GM12878 (cell line): Measurements from ENCODE around the gene PHLDA2. TPM values are rescaled to one million over a fixed set of nuclear protein-coding genes. Genes with fewer than 3 reads are reported as not detected.

Experiments
- ATAC-seq: fragments of 200-7000 bp; cut with Tn5 transposase; 3 replicates; pipeline ENCODE4 v1.9.1; 2020; ENCODE audit warnings: mild to moderate bottlenecking, moderate library complexity
- BruUV-seq: library from RNA; stranded (reverse); fragments of 400-500 nt; replicated peaks from 2 replicates; lab custom pipeline; 2021; lab: Mats Ljungman, UMichigan
- CTCF ChIA-PET: fragments of 300-600 bp; sonication (Branson Sonifier 250); formaldehyde crosslinking; extraction: SDS; loops from one replicate; lab custom pipeline; 2021; ENCODE audit warnings: inconsistent platforms; lab: Yijun Ruan, JAX
- POLR2A ChIA-PET: fragments of 350-600 bp; formaldehyde crosslinking; extraction: SDS; loops from one replicate; lab custom pipeline; 2021; ENCODE audit warnings: inconsistent platforms; lab: Charles Lee
- RAD21 ChIA-PET: fragments of 300-600 bp; sonication (Branson Sonifier 250); formaldehyde crosslinking; loops from one replicate; lab custom pipeline; 2023; ENCODE audit warnings: antibody characterized with exemption; ENCODE audit not compliant: unreplicated experiment; lab: Charles Lee
- SMC1A ChIA-PET: fragments of 300-600 bp; sonication (Branson Sonifier 250); formaldehyde crosslinking; loops from one replicate; lab custom pipeline; 2023; ENCODE audit not compliant: unreplicated experiment, uncharacterized antibody; lab: Charles Lee
- DNase-seq: peaks from one replicate; pipeline ENCODE4 v3.0.0-alpha.2; 2011; ENCODE audit warnings: low read depth, low spot score
- FAIRE-seq: peaks from 3 replicates; lab custom pipeline; 2011; peaks lifted over from hg19 to GRCh38; lab: Jason Lieb, UNC
- H2AFZ ChIP-seq: 2 replicates; pipeline ENCODE4 v1.6.0; 2011; ENCODE audit warnings: low read depth, low read length, control low read depth; ENCODE audit not compliant: control insufficient read depth
- H3K27ac ChIP-seq: 2 replicates; pipeline ENCODE4 v1.5.1; 2011; ENCODE audit warnings: control low read depth; ENCODE audit not compliant: control insufficient read depth, insufficient read depth
- H3K27me3 ChIP-seq, 2 experiments: replicated peaks in 1 of 2; 2 replicates each; pipeline versions ENCODE4 v1.6.0 to v1.6.1; 2011; ENCODE audit warnings: low read length in 1 of 2; ENCODE audit not compliant: control insufficient read depth in 2 of 2, insufficient read depth in 2 of 2
- H3K36me3 ChIP-seq, 2 experiments: 2 replicates each; pipeline ENCODE4 v1.5.1; 2011; ENCODE audit warnings: low read length in 1 of 2; ENCODE audit not compliant: control insufficient read depth in 2 of 2, insufficient read depth in 2 of 2
- H3K4me1 ChIP-seq: 2 replicates; pipeline ENCODE4 v1.6.1; 2011; ENCODE audit warnings: mild to moderate bottlenecking, low read length, moderate library complexity, mixed read lengths; ENCODE audit not compliant: control insufficient read depth, insufficient read depth
- H3K4me2 ChIP-seq: 2 replicates; pipeline ENCODE4 v1.6.0; 2011; ENCODE audit warnings: control low read depth; ENCODE audit not compliant: control insufficient read depth, insufficient read depth
- H3K4me3 ChIP-seq: fragments of 200-600 bp; sonication (generic); 2 replicates; pipeline ENCODE4 v1.5.1; 2016
- H3K79me2 ChIP-seq: 2 replicates; pipeline ENCODE4 v1.6.0; 2011; ENCODE audit warnings: low read length; ENCODE audit not compliant: control insufficient read depth, insufficient read depth
- H3K9ac ChIP-seq: 2 replicates; pipeline ENCODE4 v1.8.0; 2011; ENCODE audit warnings: low read length, control low read depth, mixed read lengths; ENCODE audit not compliant: control insufficient read depth, insufficient read depth
- H3K9me3 ChIP-seq: replicated peaks from 3 replicates; pipeline ENCODE4 v1.5.1; 2011; ENCODE audit warnings: mild to moderate bottlenecking, low read length; ENCODE audit not compliant: control insufficient read depth, insufficient read depth
- H4K20me1 ChIP-seq: 2 replicates; pipeline ENCODE4 v1.6.0; 2011; ENCODE audit not compliant: control insufficient read depth, insufficient read depth
- CBX3 ChIP-seq: fragments of 200-600 bp; sonication (generic); IDR thresholded peaks from 2 replicates; pipeline ENCODE4 v1.6.1; 2016; ENCODE audit warnings: low read depth, borderline replicate concordance
- CUX1 ChIP-seq: IDR thresholded peaks from 2 replicates; pipeline ENCODE4 v1.6.1; 2012; ENCODE audit warnings: improper control_type of control experiment, low read depth, low read length; ENCODE audit not compliant: insufficient replicate concordance
- GABPA ChIP-seq: IDR thresholded peaks from 2 replicates; pipeline ENCODE4 v1.6.1; 2014; ENCODE audit warnings: antibody characterized with exemption, low read depth, mild to moderate bottlenecking, inconsistent platforms
- MLLT1 ChIP-seq: fragments of 450-650 bp; IDR thresholded peaks from 2 replicates; pipeline ENCODE4 v1.6.1; 2016; ENCODE audit warnings: mild to moderate bottlenecking
- REST ChIP-seq: IDR thresholded peaks from 2 replicates; pipeline ENCODE4 v1.6.1; 2012; ENCODE audit warnings: mild to moderate bottlenecking, low read depth, low read length
- SPI1 ChIP-seq: IDR thresholded peaks from 2 replicates; pipeline ENCODE4 v1.6.1; 2011; ENCODE audit warnings: low read depth, mild to moderate bottlenecking, low read length, moderate library complexity, borderline replicate concordance; ENCODE audit not compliant: insufficient read depth
- USF2 ChIP-seq: IDR thresholded peaks from 2 replicates; pipeline ENCODE4 v1.6.1; 2011; ENCODE audit warnings: low read depth, low read length, improper control_type of control experiment, borderline replicate concordance
- ZNF622 ChIP-seq: fragments of 450-650 bp; IDR thresholded peaks from 2 replicates; pipeline ENCODE4 v1.6.1; 2017; ENCODE audit warnings: mild to moderate bottlenecking, inconsistent platforms
- WGBS: methylation state at CpG from one replicate; pipeline ENCODE4 v1.1.6; 2016; ENCODE audit warnings: low lambda C conversion rate; ENCODE audit not compliant: insufficient replicate concordance, insufficient coverage; ENCODE audit errors: missing lambda C conversion rate; 5-methylcytosine and 5-hydroxymethylcytosine counted together
- in situ Hi-C: fragments of 300-500 bp; cut with MboI; formaldehyde crosslinking; loops from 9 replicates; pipeline ENCODE4 v1.14.3; 2018; ENCODE audit warnings: mixed read lengths
- intact Hi-C: fragments of 100-400 bp; cut with micrococcal nuclease; formaldehyde crosslinking; loops from one replicate; pipeline ENCODE4 v1.14.2; 2022; ENCODE audit not compliant: unreplicated experiment
- polyA plus RNA-seq, 11 experiments: library from polyadenylated mRNA; depleted of rRNA in 4 of 11; unstranded in 6 of 11; stranded (reverse) in 5 of 11; fragments of >200 nt; fragmentation: Nextera tagmentation in 4 of 11; fragmentation: Illumina TruSeq in 1 of 11; extraction: Ambion mirVana in 4 of 11; extraction: Trizol in 1 of 11; gene quantifications; 1 replicate in 1 of 11; 2 replicates in 10 of 11; pipeline versions ENCODE4 v1.2.1 to v1.2.3, GENCODE V29; 2011 to 2016; ENCODE audit warnings: inconsistent platforms in 2 of 11, missing spikeins in 2 of 11, low read depth in 1 of 11
- total RNA-seq, 4 experiments: library from RNA; depleted of rRNA in 3 of 4; stranded (reverse); fragments of >200 nt in 3 of 4; fragmentation: Illumina TruSeq in 1 of 4; extraction: Trizol in 1 of 4; gene quantifications; 2 replicates each; pipeline versions ENCODE4 v1.2.1 to v1.2.3, GENCODE V29; 2013 to 2021
- TF ChIP-seq, protein P1 (sequence below): fragments of 450-650 bp; IDR thresholded peaks from 2 replicates; pipeline ENCODE4 v1.6.1; 2017; ENCODE audit warnings: borderline replicate concordance

PHLDA2 gene
- total and polyA plus RNA-seq, 10 of the 15 experiments (the other 5 are each of a cell fraction or from before 2014, with no cell fraction given), result 0.15 to 0.49 (median 0.16) TPM; not detected in 7

- FAIRE-seq, result no peak
- ChIA-PET POLR2A (no interaction called here), RAD21 (interaction anchor here (1.7 to 2.0 kb wide), 2 partner anchors 79 to 156 kb away, joined by 5 to 7 read pairs; no protein-coding TSS in a partner anchor), SMC1A (no interaction called here), CTCF (interaction anchor here (1.3 to 2.0 kb wide), 3 partner anchors 14 to 157 kb away, joined by 3 to 5 read pairs (median 4); no protein-coding TSS in a partner anchor)
- H3K9me3 ChIP-seq, result peaks cover 7% of the 10 kb centered on the region; the same call in 2 of the 3 replicates
- H3K9ac ChIP-seq, result no peak overlapping the region
- H4K20me1 ChIP-seq, result no peaks in the 10 kb centered on the region
- H2AFZ ChIP-seq, result no peak overlapping the region
- intact Hi-C loops, result loop anchor here (10.0 kb wide), 1 partner anchor 160 kb away; no protein-coding TSS in a partner anchor
- in situ Hi-C loops, result no loop called here
- H3K79me2 ChIP-seq, result no peaks in the 10 kb centered on the region
- peaks cover 0 to 3% of the 10 kb centered on the region in 2 experiments; a peak in 3 of 4 replicates for H3K27me3 ChIP-seq
- DNase-seq, result no peak
- 46% methylated on average over 14 of the region's 14 CpGs for WGBS
- BruUV-seq, result no TSS peak
- ATAC-seq, result no peak
- H3K4me2 ChIP-seq, result no peak overlapping the region
- no peaks in the 10 kb centered on the region for H3K36me3 ChIP-seq
- H3K27ac ChIP-seq, result no peak overlapping the region
- H3K4me3 ChIP-seq, result no peak overlapping the region
- peaks cover 17% of the 10 kb centered on the region for H3K4me1 ChIP-seq
- TF ChIP-seq GABPA (no peak), USF2 (no peak), REST (no peak), MLLT1 (no peak), SPI1 (no peak), CBX3 (no peak), ZNF622 (no peak), CUX1 (no peak)
- TF ChIP-seq, protein P1, sequence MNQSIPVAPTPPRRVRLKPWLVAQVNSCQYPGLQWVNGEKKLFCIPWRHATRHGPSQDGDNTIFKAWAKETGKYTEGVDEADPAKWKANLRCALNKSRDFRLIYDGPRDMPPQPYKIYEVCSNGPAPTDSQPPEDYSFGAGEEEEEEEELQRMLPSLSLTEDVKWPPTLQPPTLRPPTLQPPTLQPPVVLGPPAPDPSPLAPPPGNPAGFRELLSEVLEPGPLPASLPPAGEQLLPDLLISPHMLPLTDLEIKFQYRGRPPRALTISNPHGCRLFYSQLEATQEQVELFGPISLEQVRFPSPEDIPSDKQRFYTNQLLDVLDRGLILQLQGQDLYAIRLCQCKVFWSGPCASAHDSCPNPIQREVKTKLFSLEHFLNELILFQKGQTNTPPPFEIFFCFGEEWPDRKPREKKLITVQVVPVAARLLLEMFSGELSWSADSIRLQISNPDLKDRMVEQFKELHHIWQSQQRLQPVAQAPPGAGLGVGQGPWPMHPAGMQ, result no peak
Observed at GRCh38 chr11:2934611-2935239, 5.5 kb upstream of the PHLDA2 start.
